Measurements from ENCODE around the gene SAMD7.

SAMD7 gene

GRCh38 chr3:169907476-169907875, 3.9 kb upstream of the SAMD7 start:
- no peak overlapping the region for H3K4me3 ChIP-seq (ENCODE audit: control insufficient read depth, low read depth, low read length)
- no peak for DNase-seq (ENCODE audit: low read depth)
- TF ChIP-seq CTCF (IDR thresholded peaks at IDR 0.05; ENCODE audit: control insufficient read depth, insufficient read depth, low read depth, low read length, missing control alignments), result no peak

GRCh38 chr3:169907944-169908343, 3.4 kb upstream of the SAMD7 start:
- H3K4me3 ChIP-seq (ENCODE audit: control insufficient read depth, low read depth, low read length), result no peak overlapping the region
- DNase-seq (ENCODE audit: low read depth), result no peak
- no peak for TF ChIP-seq CTCF (IDR thresholded peaks at IDR 0.05; ENCODE audit: control insufficient read depth, insufficient read depth, low read depth, low read length, missing control alignments)

- DNase-seq (ENCODE audit: low read depth), result no peak
- H3K4me3 ChIP-seq (ENCODE audit: control insufficient read depth, low read depth, low read length), result no peak overlapping the region
- TF ChIP-seq CTCF (IDR thresholded peaks at IDR 0.05; ENCODE audit: control insufficient read depth, insufficient read depth, low read depth, low read length, missing control alignments), result no peak
These were observed 2.0 kb downstream of the SAMD7 start for GRCh38 chr3:169913323-169913722.

DNA sequence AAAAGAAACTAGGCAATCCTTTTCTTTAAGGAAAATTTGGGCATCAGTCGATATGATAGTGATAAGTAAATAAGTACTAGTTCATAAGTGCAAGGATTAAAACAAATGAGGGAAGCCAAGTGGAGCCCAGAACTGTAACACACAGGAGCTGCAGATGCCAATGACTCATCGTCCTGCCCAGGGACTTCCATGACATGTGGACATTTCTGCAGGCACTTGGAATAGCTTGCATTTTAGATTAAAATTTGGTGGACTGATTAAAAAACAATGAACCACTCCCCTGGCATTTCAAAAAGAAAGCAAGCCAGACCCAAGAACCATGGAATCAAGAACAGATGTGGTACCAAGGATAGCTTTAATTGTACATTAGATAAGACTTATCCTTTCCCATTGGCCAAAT, 2.9 kb downstream of the SAMD7 start:
- H3K4me3 ChIP-seq (ENCODE audit: control insufficient read depth, low read depth, low read length), result no peak overlapping the region
- TF ChIP-seq CTCF (IDR thresholded peaks at IDR 0.05; ENCODE audit: control insufficient read depth, insufficient read depth, low read depth, low read length, missing control alignments), result no peak
- DNase-seq (ENCODE audit: low read depth), result peak; percentile 13

DNA sequence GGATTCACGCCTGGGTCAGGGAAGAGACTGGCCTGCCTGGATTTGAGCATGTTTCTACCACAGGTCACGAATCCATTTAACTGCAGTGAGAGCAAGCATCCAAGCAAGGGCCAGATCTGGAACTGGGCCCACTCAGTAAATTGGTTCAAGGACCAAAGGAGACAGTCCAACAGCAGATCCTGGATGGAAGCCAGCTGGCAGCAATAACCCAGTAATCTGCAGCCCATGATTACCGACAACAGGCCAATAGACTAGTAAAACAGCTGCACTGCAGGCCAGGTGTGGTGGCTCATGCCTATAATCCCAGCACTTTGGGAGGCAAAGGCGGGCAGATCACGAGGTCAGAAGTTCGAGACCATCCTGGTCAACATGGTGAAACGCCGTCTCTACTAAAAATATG, 11.8 kb downstream of the SAMD7 start:
- no peak overlapping the region for H3K4me3 ChIP-seq (ENCODE audit: control insufficient read depth, low read depth, low read length)
- no peak for TF ChIP-seq CTCF (IDR thresholded peaks at IDR 0.05; ENCODE audit: control insufficient read depth, insufficient read depth, low read depth, low read length, missing control alignments)
- no peak for DNase-seq (ENCODE audit: low read depth)

DNA sequence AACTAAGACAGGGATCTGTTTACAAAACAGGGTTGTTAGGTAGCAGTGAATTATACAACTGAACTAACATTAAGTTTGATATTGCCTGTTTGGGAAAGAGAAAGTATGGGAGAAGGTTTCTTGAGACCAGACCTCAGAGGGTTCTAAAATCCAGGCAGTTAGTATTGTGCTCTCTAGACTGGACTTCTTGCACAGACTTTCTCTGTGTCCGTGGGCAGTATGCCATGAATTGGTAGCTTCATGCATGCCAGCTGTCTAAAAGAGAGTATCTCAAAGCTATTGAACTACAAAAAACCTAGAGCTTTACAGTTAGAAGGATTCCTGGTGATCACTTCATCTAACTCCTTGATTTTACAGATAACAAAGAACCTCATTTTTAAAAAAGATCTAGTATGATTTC, 12.5 kb downstream of the SAMD7 start:
- no peak for DNase-seq (ENCODE audit: low read depth)
- no peak for TF ChIP-seq CTCF (IDR thresholded peaks at IDR 0.05; ENCODE audit: control insufficient read depth, insufficient read depth, low read depth, low read length, missing control alignments)
- no peak overlapping the region for H3K4me3 ChIP-seq (ENCODE audit: control insufficient read depth, low read depth, low read length)
